GM18870 (cell line): ENCODE data around the gene WNK2.

Experiments used
- ATAC-seq: cut with Tn5 transposase; IDR thresholded peaks from one replicate; pipeline ENCODE4 v1.9.1; 2021; ENCODE audit warnings: moderate library complexity; ENCODE audit not compliant: unreplicated experiment

WNK2 gene

DNA sequence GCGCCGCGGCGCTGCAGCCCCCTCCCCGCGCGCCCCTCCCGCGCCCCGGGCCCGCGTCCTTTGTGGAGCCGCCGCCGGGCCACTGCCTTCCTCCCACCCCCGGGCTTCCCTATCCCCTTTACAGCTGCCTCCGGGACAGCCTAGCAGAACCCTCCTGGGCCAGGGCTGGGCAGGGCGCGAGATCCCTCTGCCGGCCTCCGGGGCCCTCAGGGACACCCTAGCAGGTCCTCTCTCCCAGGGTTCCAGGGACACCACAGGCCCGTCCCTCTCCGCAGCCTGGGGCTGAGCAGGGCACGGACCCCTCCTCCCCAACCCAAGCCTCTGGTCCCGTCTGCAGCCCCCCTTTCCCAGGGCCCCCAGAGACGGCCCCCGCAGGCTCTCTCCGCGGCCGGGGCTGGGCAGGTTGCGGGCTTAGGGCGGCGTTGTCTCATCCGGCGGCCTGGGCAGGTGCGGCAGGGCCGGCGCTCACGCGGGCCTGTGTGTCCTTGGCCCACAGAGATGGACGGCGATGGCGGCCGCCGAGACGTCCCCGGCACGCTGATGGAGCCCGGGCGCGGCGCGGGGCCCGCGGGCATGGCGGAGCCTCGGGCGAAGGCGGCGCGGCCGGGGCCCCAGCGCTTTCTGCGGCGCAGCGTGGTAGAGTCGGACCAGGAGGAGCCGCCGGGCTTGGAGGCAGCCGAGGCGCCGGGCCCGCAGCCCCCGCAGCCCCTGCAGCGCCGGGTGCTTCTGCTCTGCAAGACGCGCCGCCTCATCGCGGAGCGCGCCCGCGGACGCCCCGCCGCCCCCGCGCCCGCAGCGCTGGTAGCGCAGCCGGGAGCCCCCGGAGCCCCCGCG, 710 bp downstream of the WNK2 start:
- no peak for ATAC-seq

- ATAC-seq = no peak
Observed at GRCh38 chr9:93185266-93186214, 1.6 kb downstream of the WNK2 start.

DNA sequence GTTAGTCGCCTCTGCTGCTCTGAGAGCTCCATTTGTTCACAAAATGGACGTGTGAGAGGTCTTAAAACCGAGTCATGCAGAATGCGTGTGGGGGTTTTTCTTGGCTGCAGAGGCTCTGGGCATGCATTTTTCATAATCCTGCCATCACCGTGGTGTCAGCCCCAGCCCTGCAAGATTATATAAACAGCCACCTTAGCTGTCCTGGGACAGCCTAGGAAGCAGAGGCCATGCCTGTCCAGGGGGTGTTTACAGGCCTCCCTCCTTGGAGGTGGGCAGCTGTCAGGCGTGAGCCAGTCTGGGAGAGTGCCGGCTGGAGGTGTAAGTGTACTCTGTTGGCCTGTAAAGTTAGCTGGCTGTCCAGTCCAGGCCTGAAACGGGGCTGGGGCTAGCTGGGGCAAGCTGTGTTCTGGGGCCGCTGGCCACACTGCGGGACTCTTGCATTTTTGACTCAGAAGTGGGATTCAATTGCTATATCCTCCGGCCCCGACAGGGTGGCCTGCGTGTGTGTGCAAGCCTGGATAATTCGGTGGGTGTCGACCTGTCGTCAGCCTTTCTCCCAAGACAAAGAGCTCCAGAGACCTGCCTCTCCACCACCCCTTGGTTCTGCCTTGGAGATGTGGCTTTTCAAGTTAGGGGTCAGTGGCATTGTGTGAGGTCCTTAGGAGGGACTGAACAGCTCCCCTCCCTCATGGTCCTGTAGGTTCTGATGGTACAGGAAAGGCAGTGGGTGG, 2.4 kb downstream of the WNK2 start:
- no peak for ATAC-seq

- ATAC-seq = no peak
Observed at GRCh38 chr9:93187047-93187446, 3.1 kb downstream of the WNK2 start.

GRCh38 chr9:93187574-93187973, 3.6 kb downstream of the WNK2 start:
- ATAC-seq = no peak

GRCh38 chr9:93188426-93189368, 4.8 kb downstream of the WNK2 start:
- ATAC-seq = no peak

DNA sequence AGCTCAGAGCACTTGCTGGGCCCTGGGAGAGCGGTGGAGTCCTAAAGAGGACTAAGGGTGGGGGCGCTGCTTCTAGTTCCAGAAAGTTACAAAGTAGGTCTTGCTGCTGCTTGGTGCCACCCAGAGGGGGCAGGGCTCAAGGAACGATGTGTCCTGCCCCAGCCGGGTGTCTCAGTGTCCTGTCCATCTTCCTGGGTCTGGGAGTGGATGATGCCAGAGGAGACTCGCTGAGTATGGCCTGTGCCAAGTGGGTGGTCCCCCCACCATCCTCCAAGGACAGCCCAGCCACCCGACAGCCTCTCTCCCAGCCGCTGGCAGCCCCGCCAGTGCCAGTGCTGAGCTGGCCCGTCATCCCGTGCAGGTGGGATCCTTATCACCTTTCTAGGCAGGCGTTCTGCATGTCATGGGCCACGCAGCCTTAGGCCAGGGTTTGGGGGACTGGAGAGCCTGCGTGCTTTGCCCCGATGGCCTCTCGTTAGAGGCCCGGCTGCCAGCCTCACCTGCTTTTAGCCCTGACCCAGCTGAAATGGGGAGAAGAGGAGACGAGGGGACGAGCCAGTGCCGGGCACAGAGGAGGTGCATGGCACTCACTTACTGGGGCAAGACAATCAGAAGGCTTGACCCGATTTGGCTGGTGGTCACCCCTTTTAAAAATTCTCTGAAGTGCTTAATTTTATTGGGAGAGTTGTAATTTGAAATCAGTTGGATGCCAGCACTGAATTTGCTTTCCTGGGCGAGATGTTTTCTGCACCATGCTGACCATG, 5.6 kb downstream of the WNK2 start:
- no peak for ATAC-seq

- ATAC-seq = no peak
Observed at GRCh38 chr9:93190133-93190525, 6.2 kb downstream of the WNK2 start.

- ATAC-seq = no peak
Observed at GRCh38 chr9:93190656-93191353, 6.9 kb downstream of the WNK2 start.

- no peak for ATAC-seq
Observed at GRCh38 chr9:93191354-93191660, 7.4 kb downstream of the WNK2 start.

- ATAC-seq = no peak
Observed at GRCh38 chr9:93192721-93193387, 8.9 kb downstream of the WNK2 start.

GRCh38 chr9:93193388-93194220, 9.7 kb downstream of the WNK2 start:
- no peak for ATAC-seq

GRCh38 chr9:93194221-93194625, 10.3 kb downstream of the WNK2 start:
- ATAC-seq = no peak

GRCh38 chr9:93194641-93195040, 10.7 kb downstream of the WNK2 start:
- no peak for ATAC-seq

DNA sequence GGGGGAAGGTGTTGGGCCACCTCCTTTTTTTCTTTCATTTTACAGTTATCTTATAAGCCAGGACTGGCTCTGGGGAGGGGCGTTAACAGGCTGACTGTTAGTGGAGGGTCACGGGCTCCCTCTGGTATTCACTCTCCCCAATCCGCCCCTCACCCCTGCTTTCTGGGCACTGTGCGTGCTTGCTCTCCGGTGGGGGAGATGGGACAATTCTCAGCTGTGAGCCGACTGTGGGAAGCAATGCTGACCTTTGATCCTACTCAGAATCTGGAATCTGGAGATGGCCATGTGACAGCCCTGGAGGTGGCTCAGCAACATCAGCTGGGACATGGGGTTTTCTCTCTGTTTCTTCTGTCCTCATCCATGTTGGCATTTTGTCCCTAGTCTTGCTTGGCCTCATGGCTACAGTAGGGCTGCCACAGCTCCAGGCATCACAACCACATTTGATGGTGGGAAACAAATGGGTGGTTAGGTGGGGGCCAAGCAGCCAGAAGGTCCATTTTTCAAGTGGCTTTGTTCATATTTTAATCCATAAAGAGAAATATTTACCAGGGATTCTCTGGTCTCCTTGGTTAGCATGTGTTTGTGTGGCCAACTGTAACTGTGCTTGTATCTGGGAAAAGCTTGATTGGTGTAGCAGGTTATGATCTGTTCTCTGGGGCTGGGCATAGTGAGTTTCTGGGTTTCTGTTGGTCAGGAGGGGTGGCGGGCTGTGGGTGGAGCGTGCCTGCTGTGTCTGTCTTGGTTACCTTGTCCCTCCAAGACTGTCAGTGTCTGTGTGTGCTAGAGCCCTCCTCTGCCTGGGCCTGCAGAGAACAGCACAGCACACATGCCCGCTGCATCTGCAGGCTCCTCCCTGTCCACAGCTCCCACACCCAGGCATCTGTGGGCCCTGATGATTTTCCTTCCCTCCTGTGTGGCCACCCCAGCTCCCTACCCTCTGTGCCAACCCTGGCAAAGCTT, 12.4 kb downstream of the WNK2 start:
- ATAC-seq = no peak

GRCh38 chr9:93197670-93198069, 13.7 kb downstream of the WNK2 start:
- no peak for ATAC-seq
